SW 1271 (cell line): ENCODE results near the gene FUT1.
"Not testable (repeated sequence)": the region's sequence is repeated elsewhere in the genome, so short reads cannot be mapped to it uniquely, and the experiment has no call there.

Experiments used
- DNase-seq, 2 experiments: peaks; one replicate each; lab custom pipeline; 2025; lab: John Stamatoyannopoulos, UW

Gene FUT1

DNA sequence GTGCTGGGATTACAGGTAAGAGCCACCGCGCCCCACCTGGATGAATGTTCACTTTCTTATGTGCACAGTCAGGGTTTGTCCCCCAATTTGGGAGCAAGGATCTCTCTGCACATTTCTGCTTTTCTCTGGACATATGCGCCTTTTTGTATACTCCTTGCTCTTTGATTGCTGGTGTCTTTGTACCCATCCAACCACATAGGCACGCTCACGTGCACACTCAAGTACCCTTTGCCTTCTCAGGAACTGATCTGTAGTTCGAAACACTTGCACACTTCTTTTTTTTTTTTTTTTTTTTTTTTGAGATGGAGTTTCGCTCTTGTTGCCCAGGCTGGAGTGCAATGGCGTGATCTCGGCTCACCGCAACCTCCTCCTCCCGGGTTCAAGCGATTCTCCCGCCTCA is 34.3 kb downstream of the FUT1 start:
- not testable (repeated sequence) for DNase-seq

DNA sequence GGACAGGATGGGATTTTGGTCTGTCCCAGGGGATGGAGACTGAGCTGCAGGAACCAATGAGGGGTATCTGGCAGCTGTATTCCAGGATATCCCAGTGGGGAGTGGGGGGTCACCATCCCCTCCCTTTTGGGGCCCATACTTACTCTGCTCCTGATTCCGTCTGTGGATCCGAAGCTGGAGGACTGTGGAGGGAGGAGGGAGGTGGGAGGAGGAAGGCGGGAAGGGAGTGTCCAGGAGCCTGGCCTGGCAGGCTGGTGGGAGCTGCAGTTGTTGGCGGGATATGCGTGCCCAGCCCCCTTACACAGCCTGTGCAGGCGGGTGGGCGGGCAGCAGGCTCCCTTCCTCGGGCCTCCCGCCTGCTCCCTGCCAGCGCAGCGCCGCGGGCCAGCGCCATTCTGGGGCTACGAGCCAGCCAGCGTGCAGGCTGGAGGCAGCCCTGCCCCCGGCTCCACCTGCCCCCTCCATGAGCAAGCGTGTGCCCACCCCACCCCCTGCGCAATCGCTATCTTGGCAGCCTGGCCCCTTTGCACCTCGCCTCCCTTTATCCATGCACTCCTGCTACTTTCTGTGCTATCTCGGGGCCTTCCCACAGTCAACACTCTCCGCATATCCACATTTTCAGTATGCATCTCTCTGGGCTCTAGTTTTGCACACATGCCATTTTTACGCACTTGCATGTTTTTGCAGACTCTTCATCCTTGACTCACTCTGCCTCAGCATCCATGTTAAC is 35.7 kb downstream of the FUT1 start:
- no peak for DNase-seq

DNA sequence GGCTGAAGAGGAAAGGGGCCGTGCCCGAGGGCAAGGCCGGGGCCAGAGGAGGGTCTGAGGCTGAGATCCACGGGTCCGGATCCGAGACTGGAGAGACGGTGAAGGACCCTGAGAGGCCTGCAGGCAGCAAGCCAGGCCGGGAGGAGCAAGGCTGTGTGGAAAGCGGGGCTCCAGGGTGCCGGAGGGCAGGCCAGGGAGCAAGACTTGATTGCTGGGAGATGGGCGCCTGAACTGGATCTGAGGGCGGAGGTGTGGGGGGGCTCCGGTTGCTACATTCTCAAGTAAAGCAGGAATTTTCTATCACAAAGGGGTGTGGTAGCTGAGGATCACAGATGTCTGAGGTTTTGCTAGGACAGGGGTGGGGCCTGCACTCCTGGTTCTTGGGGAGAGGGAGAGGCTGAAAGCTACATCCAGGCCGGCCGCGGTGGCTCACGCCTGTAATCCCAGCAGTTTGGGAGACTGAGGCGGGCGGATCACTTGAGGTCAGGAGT is 36.7 kb downstream of the FUT1 start:
- no peak for DNase-seq

DNA sequence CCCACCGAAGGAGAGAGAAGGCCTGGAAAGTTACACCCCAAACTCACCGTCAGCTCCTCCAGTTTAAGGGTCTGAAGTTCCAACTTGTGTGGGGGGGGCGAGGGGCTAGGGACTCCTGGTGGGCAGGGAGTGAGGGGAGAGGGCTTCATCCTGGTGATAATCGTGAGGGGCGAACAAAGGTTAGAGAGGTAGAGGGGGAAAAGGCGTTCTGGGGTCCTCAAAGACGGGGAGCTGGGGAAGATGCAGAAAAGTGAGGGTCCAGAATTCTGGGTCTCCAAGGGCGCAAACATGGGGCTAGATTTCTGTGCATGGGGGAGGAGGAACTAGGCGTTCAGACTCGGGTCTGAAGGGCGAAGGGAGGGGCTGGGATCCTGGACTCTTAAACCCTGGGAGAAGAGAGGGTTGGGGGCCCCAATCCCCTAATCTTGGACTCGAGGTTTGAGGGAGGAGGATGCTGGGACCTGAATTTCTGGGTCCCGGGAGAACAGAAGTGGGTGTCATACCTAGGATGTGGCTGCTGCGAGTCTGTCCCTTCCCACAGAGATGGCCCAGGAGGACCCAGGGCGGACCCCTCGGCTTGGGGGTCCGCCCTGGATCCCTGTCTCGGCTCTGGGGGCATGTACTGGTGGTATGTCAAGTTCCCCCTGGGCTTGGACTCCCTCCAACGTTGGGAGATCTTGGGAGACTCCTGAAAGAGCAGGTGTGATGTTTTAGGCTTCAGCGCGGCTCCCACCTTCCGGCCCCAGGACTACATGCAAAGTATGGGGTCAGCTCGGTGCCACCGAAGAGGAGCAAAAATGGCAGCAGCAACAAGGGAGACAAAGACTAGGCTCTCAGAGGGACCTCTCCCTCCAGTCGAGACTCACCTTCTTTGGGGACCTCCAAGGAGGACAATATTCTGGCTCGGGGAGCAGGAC is 37.4 kb downstream of the FUT1 start:
- no peak for DNase-seq

DNA sequence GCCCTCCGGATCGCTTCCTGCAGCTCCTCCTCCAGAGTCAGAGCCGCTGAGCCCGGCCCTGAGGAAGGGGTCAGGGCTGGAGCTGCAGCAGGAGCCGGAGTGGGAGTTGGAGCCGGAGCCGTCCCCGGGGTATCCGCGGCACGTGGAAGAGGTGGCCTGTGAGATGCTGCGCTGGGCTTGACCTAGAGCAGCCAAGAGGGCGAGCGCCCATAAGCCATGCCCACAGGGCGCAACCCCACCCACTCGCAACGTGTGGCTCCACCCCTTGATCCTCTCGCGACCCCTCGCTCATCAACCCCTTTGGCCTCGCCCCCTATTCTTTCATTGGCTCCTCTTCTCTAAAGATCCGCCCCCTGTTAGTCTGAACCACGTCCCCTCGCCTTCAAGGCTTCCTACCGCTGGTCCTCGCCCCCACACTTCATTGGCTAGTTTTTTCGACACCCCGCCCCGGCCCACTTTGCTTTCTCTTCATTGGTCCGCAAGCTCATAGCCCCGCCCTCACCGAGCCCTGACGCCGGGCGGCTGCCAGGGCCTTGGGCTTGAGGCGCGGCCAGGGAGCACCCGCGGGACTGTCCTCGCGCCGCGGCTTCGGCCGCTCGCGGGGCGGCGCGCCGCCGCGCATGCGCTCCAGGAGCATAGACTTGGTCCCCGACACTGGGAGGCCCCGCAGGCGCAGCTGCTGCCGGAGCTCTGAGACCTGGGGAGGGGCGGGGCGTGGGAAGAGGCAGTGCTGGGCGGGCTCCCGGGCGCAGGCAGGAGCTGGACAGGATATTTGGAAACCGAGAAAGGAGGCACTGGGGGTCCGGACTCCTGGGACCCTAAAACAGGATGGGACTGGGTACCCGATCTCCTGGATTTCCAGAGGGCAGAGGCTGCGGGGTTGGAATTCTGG is 38.3 kb downstream of the FUT1 start:
- peak; percentile 95 to 98 for DNase-seq

GRCh38 chr19:48713041-48713863 is 39.2 kb downstream of the FUT1 start:
- peak in 1 of 2 experiments; percentile 48 for DNase-seq

GRCh38 chr19:48711106-48711662 is 41.3 kb downstream of the FUT1 start:
- no peak for DNase-seq

- DNase-seq, result no peak
These were observed 44.0 kb downstream of the FUT1 start for GRCh38 chr19:48708471-48708870.

DNA sequence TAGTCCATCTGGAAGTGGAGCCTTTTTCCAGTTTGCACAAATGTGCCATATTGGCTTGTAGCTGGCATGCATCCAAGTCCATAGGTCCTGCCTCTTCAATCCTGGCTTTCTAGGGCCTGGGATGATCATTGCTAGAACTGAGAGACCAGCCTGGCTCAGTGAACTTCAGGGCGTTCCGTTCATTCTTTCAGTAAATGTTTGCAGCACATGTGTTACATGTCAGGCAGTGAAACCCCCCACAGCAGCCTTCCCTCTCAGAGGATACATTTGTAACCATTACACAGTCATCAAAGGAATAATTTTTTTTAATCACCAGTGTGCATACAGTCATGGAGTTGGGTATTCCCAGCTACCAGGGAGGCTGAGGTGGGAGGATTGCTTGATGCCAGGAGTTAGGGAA is 47.0 kb downstream of the FUT1 start:
- no peak for DNase-seq

GRCh38 chr19:48703316-48703715 is 49.1 kb downstream of the FUT1 start:
- no peak for DNase-seq

- no peak for DNase-seq
These were observed 49.7 kb downstream of the FUT1 start for GRCh38 chr19:48702701-48703100.

GRCh38 chr19:48698046-48698445 is 54.4 kb downstream of the FUT1 start:
- DNase-seq, result peak in 1 of 2 experiments; percentile 15
